Measurements from ENCODE around the gene CALHM1.
"Not testable (repeated sequence)": the region's sequence is repeated elsewhere in the genome, so short reads cannot be mapped to it uniquely, and the experiment has no call there.

The CALHM1 gene

DNA sequence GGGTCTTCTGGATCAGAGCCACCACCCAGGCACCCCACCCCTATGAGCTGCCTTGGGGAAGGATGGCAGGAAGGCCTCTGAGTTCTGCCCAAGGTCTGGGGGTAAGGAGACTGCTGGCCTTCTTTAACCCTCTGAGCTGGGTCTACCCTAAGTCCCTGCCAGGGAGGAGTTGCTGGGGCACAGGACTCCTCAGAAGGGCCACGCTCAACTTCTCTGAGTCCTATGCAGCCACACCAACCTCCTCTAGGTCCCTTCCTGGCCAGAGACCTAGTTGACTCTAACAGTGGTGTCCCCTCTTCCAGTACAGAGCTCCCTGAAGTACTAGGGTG, 32.2 kb upstream of the CALHM1 start:
- no peak for DNase-seq (ENCODE audit: low read depth, low spot score)
- H3K4me3 ChIP-seq (ENCODE audit: low read length): no peak overlapping the region

DNA sequence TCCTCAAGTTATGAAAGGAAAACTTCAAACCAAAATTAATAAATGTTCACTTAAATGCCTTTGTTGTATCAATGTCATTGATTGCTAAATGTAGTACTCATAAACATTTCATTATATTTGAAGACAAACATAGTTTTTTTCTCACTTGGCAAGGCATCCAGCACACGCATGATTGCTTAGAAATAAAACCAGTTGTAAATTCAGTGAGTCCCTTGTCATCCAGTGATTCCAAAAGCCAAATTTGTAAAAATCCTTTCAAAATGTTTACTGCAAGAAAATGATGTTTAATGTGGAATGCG, 28.7 kb upstream of the CALHM1 start:
- no peak overlapping the region for H3K4me3 ChIP-seq (ENCODE audit: low read length)
- DNase-seq (ENCODE audit: low read depth, low spot score): no peak

- DNase-seq (ENCODE audit: low read depth, low spot score); H3K4me3 ChIP-seq (ENCODE audit: low read length): not testable (repeated sequence)
These were observed 28.1 kb upstream of the CALHM1 start for GRCh38 chr10:103486635-103487409.

DNA sequence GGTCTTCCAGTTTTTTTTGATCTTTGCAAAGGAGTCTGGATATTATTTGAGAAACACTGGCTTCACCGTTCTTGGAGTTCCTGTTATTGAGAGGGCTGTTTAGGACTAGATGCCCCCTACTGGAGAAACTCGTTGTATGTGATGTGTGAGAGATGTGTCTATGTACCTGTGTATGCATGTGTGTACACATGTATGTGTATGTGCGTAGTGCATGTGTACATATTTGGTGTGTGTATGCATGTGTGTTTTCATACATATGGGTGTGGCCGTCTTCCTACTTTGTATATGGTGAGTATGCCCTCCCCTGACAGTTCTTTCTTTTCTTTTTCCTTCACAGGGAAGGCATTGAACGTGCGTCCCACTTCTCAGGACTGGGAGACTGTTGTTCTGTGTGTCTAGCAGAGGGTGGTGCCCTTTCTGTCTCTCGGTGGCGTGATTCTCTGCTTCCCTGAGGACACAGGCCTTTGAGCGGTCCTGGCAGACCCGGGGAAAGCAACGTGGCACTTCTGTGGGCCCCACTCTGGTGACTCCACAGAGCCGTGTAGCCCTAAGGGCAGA, 23.4 kb upstream of the CALHM1 start:
- peak; percentile 76 for DNase-seq (ENCODE audit: low read depth, low spot score)
- no peak overlapping the region for H3K4me3 ChIP-seq (ENCODE audit: low read length)

GRCh38 chr10:103480521-103480920, 21.8 kb upstream of the CALHM1 start:
- no peak overlapping the region for H3K4me3 ChIP-seq (ENCODE audit: low read length)
- no peak for DNase-seq (ENCODE audit: low read depth, low spot score)

- H3K4me3 ChIP-seq (ENCODE audit: low read length): no peak within 1 kb of the TSS
- DNase-seq (ENCODE audit: low read depth, low spot score): no peak
These were observed 20.4 kb upstream of the CALHM1 start, which contains the start of gene CALHM3 for GRCh38 chr10:103479135-103479534. CALHM3 (minus strand) TSS chr10:103479240; CDS start chr10:103479032, 208 bp downstream.

DNA sequence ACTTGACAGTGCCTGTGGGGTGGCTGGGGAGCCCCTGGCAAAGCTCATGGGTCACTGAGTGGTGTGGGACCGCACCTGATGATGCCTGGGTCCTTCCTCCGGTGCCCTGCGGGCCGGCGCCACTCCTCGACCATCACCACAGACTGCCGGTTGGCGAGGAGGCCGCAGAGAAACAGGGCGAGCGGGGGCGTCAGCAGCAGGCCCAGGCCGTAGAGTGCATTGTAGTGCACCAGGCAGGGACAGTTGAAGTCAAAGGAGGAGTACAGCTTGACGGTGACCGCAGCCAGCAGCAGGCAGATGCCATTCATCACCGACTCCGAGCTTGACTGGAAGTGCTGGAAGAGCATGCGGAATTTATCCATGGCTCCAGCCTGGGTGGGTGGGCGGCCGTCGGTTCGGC, 20.0 kb upstream of the CALHM1 start:
- DNase-seq (ENCODE audit: low read depth, low spot score): no peak

DNA sequence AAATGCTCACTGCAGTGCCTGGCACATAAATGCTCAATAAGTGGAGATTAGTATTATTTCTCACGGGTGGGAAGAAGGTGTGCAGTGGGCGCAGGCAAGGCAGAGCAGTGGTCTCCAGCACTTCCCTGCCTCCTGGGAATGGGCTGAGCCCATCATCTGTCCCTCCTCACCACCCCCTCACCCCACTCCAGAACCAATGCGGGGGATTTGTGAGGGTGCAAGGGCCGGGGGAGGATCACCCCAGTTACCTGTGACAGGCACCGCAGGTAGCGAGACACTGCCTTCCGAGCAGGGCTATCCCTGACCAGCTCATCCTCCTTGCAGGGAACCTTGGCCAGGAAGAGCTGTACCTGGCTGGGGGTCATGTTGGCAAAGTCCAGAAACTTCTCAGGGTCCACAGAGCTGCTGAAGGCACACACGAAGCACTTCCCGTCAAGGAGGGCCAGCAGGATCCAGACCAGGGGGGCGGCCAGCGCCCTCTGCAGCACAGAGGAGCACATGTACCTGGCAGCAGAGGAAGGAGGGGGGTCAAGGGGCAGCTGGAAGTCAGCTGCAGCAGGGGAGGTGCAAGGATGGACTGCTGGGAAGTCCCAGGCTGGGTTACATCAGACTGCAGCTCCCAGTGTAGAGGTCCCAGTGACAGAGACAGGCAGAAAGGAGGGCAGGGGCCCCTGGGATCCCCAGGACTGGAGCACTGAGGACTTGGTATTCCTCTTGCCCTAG, 17.5 kb upstream of the CALHM1 start:
- no peak overlapping the region for H3K4me3 ChIP-seq (ENCODE audit: low read length)
- no peak for DNase-seq (ENCODE audit: low read depth, low spot score)

More for the DNA sequence above, 20.0 kb upstream of the CALHM1 start:
- H3K4me3 ChIP-seq (ENCODE audit: low read length): no peak overlapping the region

- DNase-seq (ENCODE audit: low read depth, low spot score): no peak
- no peak overlapping the region for H3K4me3 ChIP-seq (ENCODE audit: low read length)
These were observed 16.7 kb upstream of the CALHM1 start for GRCh38 chr10:103475437-103475836.

DNA sequence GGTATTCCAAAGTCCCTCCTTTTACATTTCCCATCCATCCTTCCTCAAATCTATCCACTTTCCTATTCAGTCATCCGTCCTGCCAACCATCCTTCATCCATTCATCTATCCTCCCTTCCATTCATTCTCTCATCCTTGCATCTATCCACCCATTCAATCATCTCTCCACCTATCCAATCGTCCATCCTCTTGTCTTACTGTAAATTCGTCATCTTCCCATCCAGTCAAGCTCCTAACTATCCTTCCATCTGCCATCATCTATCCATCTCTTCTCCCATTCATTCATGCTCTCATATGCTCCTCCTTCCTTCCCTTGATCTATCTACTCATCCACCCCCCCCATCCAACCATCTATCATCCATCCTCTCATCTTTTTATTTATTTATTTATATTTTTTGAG, 15.4 kb upstream of the CALHM1 start:
- no peak for DNase-seq (ENCODE audit: low read depth, low spot score)
- H3K4me3 ChIP-seq (ENCODE audit: low read length): no peak overlapping the region

DNA sequence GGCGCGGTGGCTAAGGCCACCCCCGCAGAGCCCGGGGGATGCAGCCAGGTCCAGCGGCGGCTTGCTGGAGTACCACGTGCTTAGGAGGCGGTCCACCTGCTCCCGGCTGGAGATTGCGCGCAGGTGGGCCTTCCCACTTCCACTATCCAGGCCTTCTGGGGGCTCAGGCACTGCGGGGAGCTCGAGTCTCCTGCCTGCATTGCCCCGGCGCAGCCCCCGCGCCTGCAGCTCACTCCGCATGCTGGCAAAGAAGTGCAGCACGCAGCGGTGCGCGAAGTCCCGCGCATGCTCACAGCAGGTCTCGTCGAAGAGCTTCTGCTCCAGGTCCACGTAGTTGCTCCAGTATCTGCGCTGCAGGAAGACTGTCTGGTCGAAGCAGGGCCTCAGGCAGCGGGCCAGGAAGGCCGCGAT, 14.6 kb upstream of the CALHM1 start:
- DNase-seq (ENCODE audit: low read depth, low spot score): no peak
- H3K4me3 ChIP-seq (ENCODE audit: low read length): no peak overlapping the region

GRCh38 chr10:103472005-103472404, 13.3 kb upstream of the CALHM1 start:
- no peak overlapping the region for H3K4me3 ChIP-seq (ENCODE audit: low read length)
- DNase-seq (ENCODE audit: low read depth, low spot score): no peak

- H3K4me3 ChIP-seq (ENCODE audit: low read length): no peak overlapping the region
- DNase-seq (ENCODE audit: low read depth, low spot score): peak; percentile 51
These were observed 12.3 kb upstream of the CALHM1 start for GRCh38 chr10:103470761-103471653.

DNA sequence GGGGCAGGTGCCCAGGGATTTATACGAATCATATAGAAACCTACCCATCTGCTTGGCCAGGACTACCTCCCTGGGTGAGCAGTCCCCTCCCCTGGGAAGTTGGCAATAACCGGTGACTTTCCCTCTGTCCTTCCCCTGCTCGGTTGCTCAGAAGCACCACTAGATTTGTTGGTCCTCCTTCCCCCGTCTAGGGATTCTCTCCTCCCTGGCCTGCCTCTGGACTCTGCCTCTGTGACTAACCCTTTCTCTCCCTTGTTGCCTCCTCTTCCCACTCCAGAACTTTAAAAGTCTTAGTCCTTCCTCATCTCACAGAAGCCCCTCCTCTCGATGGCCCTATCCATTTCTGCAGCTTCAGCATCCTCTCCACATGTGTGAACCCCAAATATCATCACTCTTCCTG, 10.5 kb upstream of the CALHM1 start:
- H3K4me3 ChIP-seq (ENCODE audit: low read length): no peak overlapping the region
- DNase-seq (ENCODE audit: low read depth, low spot score): no peak

DNA sequence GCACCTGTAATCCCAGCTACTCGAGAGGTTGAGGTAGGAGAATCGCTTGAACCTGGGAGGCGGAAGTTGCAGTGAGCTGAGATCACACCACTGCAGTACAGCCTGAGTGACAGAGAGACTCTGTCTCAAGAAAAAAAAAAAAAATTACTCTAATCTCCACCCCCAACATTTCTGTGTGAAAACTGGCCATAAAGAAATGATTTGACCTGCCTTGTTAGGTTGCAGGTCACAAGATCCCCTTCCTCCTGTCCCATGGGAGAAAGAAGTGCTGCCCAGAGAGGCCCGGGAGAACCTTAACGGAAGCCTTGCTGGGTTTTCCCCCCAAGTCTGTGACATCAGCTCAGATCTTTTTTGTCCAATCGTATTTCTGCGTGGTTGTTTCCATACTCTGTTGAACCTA, 8.7 kb upstream of the CALHM1 start:
- H3K4me3 ChIP-seq (ENCODE audit: low read length): no peak overlapping the region
- no peak for DNase-seq (ENCODE audit: low read depth, low spot score)

DNA sequence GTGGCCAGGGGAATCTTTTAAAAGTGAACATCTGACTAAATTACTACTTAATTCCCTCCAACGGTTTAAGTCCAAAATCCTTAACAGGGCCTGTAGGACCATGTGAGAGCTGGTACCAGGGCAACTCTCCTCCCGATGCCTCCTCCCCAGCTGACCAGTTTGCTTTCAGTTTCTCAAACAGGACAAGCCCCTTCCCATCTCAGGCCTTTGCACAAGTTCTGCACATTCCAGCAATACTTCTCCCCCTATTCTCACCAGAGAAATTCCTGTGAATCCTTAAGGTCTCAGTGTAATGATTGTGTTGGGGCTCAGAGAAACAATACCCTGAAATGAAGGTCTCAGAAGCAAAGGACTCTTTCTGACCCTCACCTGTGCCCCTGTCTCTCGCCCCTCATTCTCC, 8.0 kb upstream of the CALHM1 start:
- H3K4me3 ChIP-seq (ENCODE audit: low read length): no peak overlapping the region
- DNase-seq (ENCODE audit: low read depth, low spot score): no peak

GRCh38 chr10:103465411-103466179, 6.9 kb upstream of the CALHM1 start:
- no peak for DNase-seq (ENCODE audit: low read depth, low spot score)
- no peak overlapping the region for H3K4me3 ChIP-seq (ENCODE audit: low read length)

- H3K4me3 ChIP-seq (ENCODE audit: low read length): no peak overlapping the region
- DNase-seq (ENCODE audit: low read depth, low spot score): no peak
These were observed 4.8 kb upstream of the CALHM1 start for GRCh38 chr10:103463499-103463898.

- H3K4me3 ChIP-seq (ENCODE audit: low read length): no peak overlapping the region
- no peak for DNase-seq (ENCODE audit: low read depth, low spot score)
These were observed 915 bp upstream of the CALHM1 start for GRCh38 chr10:103459615-103460014.
